Naive B cell (primary cell): Measurements from ENCODE around the gene SLC5A8. TPM values are rescaled to one million over a fixed set of nuclear protein-coding genes. Genes with fewer than 3 reads are reported as not detected.

ENCODE experiments used
- ATAC-seq, 2 donors: fragments of 150-1000 bp; cut with Tn5 transposase; 2 replicates each; pipeline ENCODE4 v1.10.0; 2021; ENCODE audit warnings: low read depth in 2 of 2, mild to moderate bottlenecking in 2 of 2, moderate library complexity in 2 of 2
- DNase-seq: peaks from one replicate; pipeline ENCODE4 v3.0.0; 2022
- H3K27ac Mint-ChIP-seq, 6 donors: one replicate each; pipeline ENCODE4 v1.8.0; 2020 to 2022; ENCODE audit warnings: mild to moderate bottlenecking in 6 of 6, mixed read lengths in 6 of 6, moderate library complexity in 5 of 6, inconsistent platforms in 2 of 6
- H3K27me3 Mint-ChIP-seq, 3 donors: one replicate each; pipeline ENCODE4 v1.8.0; 2021 to 2022; ENCODE audit warnings: mixed read lengths in 3 of 3, mild to moderate bottlenecking in 1 of 3
- H3K36me3 Mint-ChIP-seq, 2 donors: one replicate each; pipeline ENCODE4 v1.8.0; 2020 to 2022; ENCODE audit warnings: mixed read lengths in 2 of 2, inconsistent platforms in 1 of 2, mild to moderate bottlenecking in 1 of 2
- H3K4me1 Mint-ChIP-seq, 3 donors: one replicate each; pipeline ENCODE4 v1.8.0; 2020 to 2022; ENCODE audit warnings: mixed read lengths in 3 of 3, inconsistent platforms in 1 of 3, mild to moderate bottlenecking in 1 of 3, moderate library complexity in 1 of 3
- H3K4me3 Mint-ChIP-seq, 8 donors: one replicate each; pipeline ENCODE4 v1.8.0; 2020 to 2022; ENCODE audit warnings: mild to moderate bottlenecking in 8 of 8, mixed read lengths in 8 of 8, moderate library complexity in 8 of 8, inconsistent platforms in 2 of 8
- H3K9me3 Mint-ChIP-seq, 7 donors: one replicate each; pipeline ENCODE4 v1.8.0; 2020 to 2022; ENCODE audit warnings: mixed read lengths in 7 of 7, mild to moderate bottlenecking in 5 of 7, inconsistent platforms in 2 of 7, moderate library complexity in 1 of 7
- polyA plus RNA-seq, 6 donors: library from polyadenylated mRNA; unstranded; fragments of 300-500 nt; fragmentation: Illumina TruSeq; gene quantifications; one replicate each; pipeline ENCODE4 v1.2.3, GENCODE V29; 2021; ENCODE audit warnings: low read depth in 6 of 6

Gene SLC5A8
- polyA plus RNA-seq, 6 donors from 2014 or later = not detected

DNA sequence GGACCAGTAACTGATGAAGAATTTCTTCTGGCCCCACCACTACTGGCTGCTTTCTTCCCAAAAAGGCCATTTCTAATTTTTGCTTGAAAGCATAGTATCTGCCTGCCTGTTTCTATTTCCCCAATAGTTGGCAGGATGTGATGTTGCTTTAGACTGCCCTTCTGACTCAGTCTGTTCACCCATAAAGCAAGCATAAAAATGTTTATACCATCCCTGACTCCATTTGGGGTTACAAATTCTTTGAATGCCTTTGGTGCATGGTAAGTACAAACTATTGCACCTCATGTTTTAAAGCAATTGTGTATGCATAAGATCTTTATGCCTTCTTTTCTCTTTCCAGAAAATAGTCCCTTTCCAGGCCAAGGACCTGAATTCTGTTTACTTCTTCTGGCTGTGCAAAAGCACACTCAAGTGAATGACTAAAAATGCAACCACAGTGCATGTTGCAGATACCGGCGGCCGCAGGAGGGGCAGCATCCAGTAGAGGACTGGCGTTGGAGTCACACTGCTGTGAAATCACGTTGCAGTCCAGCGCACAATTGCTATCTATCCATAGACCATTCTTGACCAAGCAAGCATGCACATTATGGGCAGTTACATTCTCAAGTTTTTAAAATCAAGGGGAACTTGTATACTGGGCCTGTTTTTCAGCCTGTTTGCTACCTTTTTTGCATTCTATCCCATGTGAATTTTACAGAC is 82.4 kb downstream of the SLC5A8 start:
- no peaks in the 10 kb centered on the region for H3K36me3 Mint-ChIP-seq
- H3K4me1 Mint-ChIP-seq = no peaks in the 10 kb centered on the region
- peaks cover 0 to 7% (median 4%) of the 10 kb centered on the region in 3 donors for H3K27me3 Mint-ChIP-seq
- H3K9me3 Mint-ChIP-seq = peaks cover 0 to 13% (median 6%) of the 10 kb centered on the region in 7 donors
- H3K27ac Mint-ChIP-seq = no peak overlapping the region
- DNase-seq (no peak), ATAC-seq (no peak)
- no peak overlapping the region for H3K4me3 Mint-ChIP-seq

DNA sequence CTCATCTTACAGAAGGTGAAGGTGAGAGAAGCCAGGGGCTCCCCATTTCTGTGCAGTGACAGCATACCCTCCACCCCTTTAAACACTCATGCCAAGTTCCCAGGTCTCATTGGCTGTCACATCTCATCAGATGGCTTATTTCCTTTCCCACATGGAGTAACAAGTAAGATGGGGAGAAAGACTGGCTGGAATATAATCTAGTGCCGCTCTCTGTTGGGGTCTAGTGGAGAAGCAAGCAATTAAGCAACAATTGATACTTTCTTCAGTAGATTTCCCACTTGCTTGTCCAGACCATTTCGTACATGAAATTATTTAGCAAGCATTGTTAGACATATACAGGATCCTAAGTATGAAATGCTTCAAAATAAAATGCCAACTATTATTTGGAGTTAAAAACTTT is 92.2 kb downstream of the SLC5A8 start:
- H3K27me3 Mint-ChIP-seq = peaks cover 0 to 5% (median 3%) of the 10 kb centered on the region in 3 donors
- DNase-seq (no peak), ATAC-seq (no peak)
- H3K4me3 Mint-ChIP-seq = no peak overlapping the region
- no peaks in the 10 kb centered on the region for H3K36me3 Mint-ChIP-seq
- H3K27ac Mint-ChIP-seq = no peak overlapping the region
- H3K9me3 Mint-ChIP-seq = peaks cover 0 to 15% (median 5%) of the 10 kb centered on the region in 7 donors
- H3K4me1 Mint-ChIP-seq = no peaks in the 10 kb centered on the region

DNA sequence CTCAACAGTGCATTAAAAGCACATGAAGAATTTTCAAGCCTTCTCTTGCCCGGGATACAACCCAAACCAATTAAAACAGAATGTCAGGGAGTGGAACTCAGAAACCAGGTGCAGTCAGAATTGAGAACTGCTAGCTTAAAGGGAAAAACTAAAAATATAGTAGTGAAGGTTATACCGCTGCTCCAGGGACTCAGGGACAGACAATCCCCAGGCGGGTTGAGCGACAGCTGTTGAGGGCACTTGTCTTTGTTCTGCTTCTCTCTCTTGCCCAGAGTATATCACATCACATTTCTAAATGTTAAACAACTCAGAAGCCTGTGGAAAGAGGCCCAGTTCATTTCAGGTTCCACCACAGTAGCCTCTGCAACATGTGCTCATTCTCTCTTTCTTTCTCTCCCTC is 93.1 kb downstream of the SLC5A8 start:
- H3K36me3 Mint-ChIP-seq = no peaks in the 10 kb centered on the region
- no peaks in the 10 kb centered on the region for H3K4me1 Mint-ChIP-seq
- H3K27me3 Mint-ChIP-seq = peaks cover 0 to 5% (median 3%) of the 10 kb centered on the region in 3 donors
- ATAC-seq (no peak), DNase-seq (no peak)
- H3K4me3 Mint-ChIP-seq = no peak overlapping the region
- no peak overlapping the region for H3K27ac Mint-ChIP-seq
- H3K9me3 Mint-ChIP-seq = peaks cover 0 to 15% (median 5%) of the 10 kb centered on the region in 7 donors

DNA sequence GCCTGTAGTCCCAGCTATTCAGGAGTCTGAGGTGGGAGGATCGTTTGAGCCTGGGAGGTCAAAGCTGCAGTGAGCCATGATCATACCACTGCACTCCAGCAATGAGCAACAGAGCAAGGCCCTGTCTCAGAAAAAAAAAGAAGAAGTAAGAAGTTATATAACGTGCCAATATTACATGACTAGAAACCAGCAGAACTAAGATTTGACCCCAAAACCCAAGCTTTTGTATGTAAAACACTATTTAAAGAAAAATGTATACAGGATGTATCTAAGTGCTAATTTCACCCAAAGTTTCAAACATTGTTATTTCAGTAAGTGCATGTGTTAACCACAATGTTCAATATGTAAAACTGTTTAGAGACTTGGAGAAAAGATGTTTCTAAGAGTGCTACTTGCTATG is 94.7 kb downstream of the SLC5A8 start:
- H3K4me3 Mint-ChIP-seq = no peak overlapping the region
- ATAC-seq (no peak), DNase-seq (no peak)
- peaks cover 0 to 10% (median 2%) of the 10 kb centered on the region in 7 donors for H3K9me3 Mint-ChIP-seq
- peaks cover 0 to 5% (median 3%) of the 10 kb centered on the region in 3 donors for H3K27me3 Mint-ChIP-seq
- H3K36me3 Mint-ChIP-seq = no peaks in the 10 kb centered on the region
- no peak overlapping the region for H3K27ac Mint-ChIP-seq
- no peaks in the 10 kb centered on the region for H3K4me1 Mint-ChIP-seq

DNA sequence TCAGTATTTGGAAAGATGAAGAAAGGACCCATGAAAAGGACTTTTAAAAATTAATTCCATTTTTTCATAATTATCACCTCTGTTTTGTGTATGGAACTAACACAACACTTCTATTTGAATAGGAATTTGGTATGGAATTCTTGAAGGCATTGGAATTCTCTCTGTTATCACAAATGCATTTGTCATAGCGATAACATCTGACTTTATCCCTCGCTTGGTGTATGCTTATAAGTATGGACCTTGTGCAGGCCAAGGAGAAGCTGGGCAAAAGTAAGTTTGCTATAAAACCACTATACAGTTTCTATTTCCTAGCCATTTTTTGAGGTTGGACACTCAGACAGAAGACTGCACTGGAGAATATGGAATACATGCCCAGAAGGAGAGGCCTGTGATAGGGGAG is 98.6 kb downstream of the SLC5A8 start:
- Mint-ChIP-seq H3K9me3 (peaks cover 0 to 6% (median 0%) of the 10 kb centered on the region in 7 donors), H3K36me3 (no peaks in the 10 kb centered on the region), H3K4me3 (no peak overlapping the region), H3K27me3 (peaks cover 0 to 5% (median 3%) of the 10 kb centered on the region in 3 donors), H3K27ac (no peak overlapping the region), H3K4me1 (no peaks in the 10 kb centered on the region)
- ATAC-seq = no peak
- DNase-seq = no peak

DNA sequence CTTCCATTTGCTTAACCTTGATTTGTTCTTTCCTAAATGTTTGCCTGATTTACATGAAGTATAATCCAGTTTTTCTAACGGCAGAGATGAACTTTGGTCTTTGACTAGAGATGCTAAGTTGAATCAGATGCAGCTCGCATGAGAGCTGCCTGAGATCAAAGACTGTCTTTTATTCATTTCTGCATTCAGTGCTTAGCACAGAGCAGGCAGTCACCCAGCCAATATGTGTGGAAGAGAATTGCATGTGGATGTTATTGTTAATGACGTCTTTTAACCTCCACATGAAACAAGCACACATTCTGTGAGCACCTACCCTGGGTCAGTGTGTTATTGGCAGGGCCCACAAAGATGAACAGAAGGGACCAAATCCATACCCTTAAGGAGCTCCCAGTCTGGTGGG is 99.2 kb downstream of the SLC5A8 start:
- H3K4me3 Mint-ChIP-seq = no peak overlapping the region
- peaks cover 0 to 6% (median 0%) of the 10 kb centered on the region in 7 donors for H3K9me3 Mint-ChIP-seq
- no peaks in the 10 kb centered on the region for H3K36me3 Mint-ChIP-seq
- DNase-seq (no peak), ATAC-seq (no peak)
- H3K4me1 Mint-ChIP-seq = no peaks in the 10 kb centered on the region
- peaks cover 0 to 5% (median 1%) of the 10 kb centered on the region in 3 donors for H3K27me3 Mint-ChIP-seq
- no peak overlapping the region for H3K27ac Mint-ChIP-seq

DNA sequence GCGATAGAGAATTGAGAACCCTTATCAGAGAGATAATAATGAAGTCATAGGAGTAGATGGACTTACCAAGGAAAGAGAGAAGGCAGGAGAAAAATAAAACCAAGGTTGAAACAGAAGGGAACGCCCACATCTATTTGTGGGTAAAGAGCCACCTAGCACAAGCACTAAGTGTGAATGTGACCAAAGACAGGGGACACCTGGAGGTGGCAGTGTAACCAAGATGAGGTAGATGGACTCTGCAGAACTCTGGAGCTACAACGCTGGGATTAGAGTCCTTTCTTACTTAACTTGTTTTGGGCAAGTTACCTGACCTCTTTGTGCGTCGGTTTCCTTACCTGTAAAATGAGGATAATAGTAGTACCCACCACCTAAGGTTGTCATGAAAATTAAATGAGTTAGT is 101.9 kb downstream of the SLC5A8 start:
- ATAC-seq (no peak), DNase-seq (no peak)
- Mint-ChIP-seq H3K27me3 (no peaks in the 10 kb centered on the region), H3K4me1 (no peaks in the 10 kb centered on the region), H3K9me3 (peaks cover 0 to 13% (median 5%) of the 10 kb centered on the region in 7 donors), H3K36me3 (no peaks in the 10 kb centered on the region), H3K4me3 (no peak overlapping the region), H3K27ac (no peak overlapping the region)

DNA sequence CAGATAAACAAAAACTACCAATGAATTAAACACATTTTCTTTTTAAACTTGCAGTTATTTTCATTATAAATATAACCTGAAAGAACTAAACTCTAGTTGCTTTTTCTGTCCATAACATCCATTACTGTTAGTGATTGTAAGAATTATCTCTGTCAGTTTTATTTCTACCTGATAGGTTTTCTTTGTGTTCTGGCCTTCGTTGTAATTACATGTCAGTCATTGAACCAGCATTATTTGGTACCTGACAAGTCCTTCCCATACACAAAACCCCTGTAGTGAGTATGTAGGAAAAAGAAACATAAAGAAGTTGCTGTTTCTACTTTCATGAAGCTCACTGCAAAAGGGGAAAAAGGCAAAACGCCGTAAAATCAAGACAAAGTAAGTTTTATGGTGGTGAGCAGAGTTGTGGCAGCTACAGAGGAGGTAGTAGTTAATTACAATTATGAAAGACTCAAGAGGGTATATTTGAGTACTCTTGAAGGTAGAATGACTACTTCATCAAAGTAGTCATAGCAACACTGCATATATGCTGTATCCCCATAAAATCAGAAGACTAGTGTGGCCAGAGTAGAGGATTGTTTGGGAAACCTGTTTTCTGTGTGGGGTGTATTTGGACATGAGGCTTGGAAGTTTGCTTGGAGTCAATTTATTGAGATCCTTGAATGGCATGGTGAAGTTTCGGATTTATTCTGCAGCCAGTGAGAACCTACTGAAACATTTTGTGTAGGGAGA is 102.8 kb downstream of the SLC5A8 start:
- ATAC-seq = no peak
- H3K4me3 Mint-ChIP-seq = no peak overlapping the region
- H3K4me1 Mint-ChIP-seq = no peaks in the 10 kb centered on the region
- H3K27ac Mint-ChIP-seq = no peak overlapping the region
- DNase-seq = no peak
- H3K9me3 Mint-ChIP-seq = peaks cover 0 to 13% (median 5%) of the 10 kb centered on the region in 7 donors
- H3K27me3 Mint-ChIP-seq = no peaks in the 10 kb centered on the region
- no peaks in the 10 kb centered on the region for H3K36me3 Mint-ChIP-seq

Other genes with a start within 250 kb of the SLC5A8 start
- gene UTP20, start 69.9 kb upstream of the SLC5A8 start, polyA plus RNA-seq = 1 to 10 TPM; 5.4 to 8.5 (median 5.9) TPM
- 10 to 100 TPM; 26.7 to 53.7 (median 34.6) TPM for gene ARL1, start 197.5 kb upstream of the SLC5A8 start, polyA plus RNA-seq